GM13977 (cell line): Measurements from ENCODE around the gene RNF212B.

Experiments
- DNase-seq: peaks from one replicate; pipeline ENCODE4 v3.0.0; 2012; ENCODE audit warnings: low spot score
- CTCF ChIP-seq: IDR thresholded peaks from 2 replicates; pipeline ENCODE4 v1.5.1; 2012; ENCODE audit warnings: mild to moderate bottlenecking, control low read depth; ENCODE audit not compliant: insufficient read depth; ENCODE audit errors: extremely low read depth, missing control alignments
- in situ Hi-C: fragments of 300-500 bp; cut with MboI; formaldehyde crosslinking; loops from one replicate; pipeline ENCODE4 v1.12.0; 2022; ENCODE audit warnings: low sequenced_read_pairs, low pct_unique_long_range_greater_than_20kb, mixed read lengths, inconsistent platforms; ENCODE audit not compliant: unreplicated experiment

The RNF212B gene

GRCh38 chr14:23245282-23245681 is 7.5 kb downstream of the RNF212B start:
- TF ChIP-seq CTCF: no peak
- DNase-seq: no peak
- in situ Hi-C loops: no loop called here

- in situ Hi-C loops: no loop called here
- no peak for DNase-seq
- no peak for TF ChIP-seq CTCF
These were observed 10.9 kb downstream of the RNF212B start for GRCh38 chr14:23248601-23249000.

- in situ Hi-C loops: no loop called here
- DNase-seq: no peak
- TF ChIP-seq CTCF: no peak
These were observed 12.1 kb downstream of the RNF212B start for GRCh38 chr14:23249824-23250223.

GRCh38 chr14:23252006-23252405 is 14.3 kb downstream of the RNF212B start:
- in situ Hi-C loops: no loop called here
- no peak for DNase-seq
- TF ChIP-seq CTCF: no peak

- TF ChIP-seq CTCF: no peak
- no peak for DNase-seq
- in situ Hi-C loops: no loop called here
These were observed 14.9 kb downstream of the RNF212B start for GRCh38 chr14:23252420-23253333.

- no peak for DNase-seq
- no peak for TF ChIP-seq CTCF
- in situ Hi-C loops: no loop called here
These were observed 20.5 kb downstream of the RNF212B start for GRCh38 chr14:23258256-23258655.
